ENCODE results near the gene FADS3. TPM values are rescaled to one million over a fixed set of nuclear protein-coding genes. Genes with fewer than 3 reads are reported as not detected.

Gene FADS3
- total RNA-seq, 1 experiment from 2014 or later: 19.7 TPM

GRCh38 chr11:61839742-61840141 lies 51.6 kb downstream of the FADS3 start:
- H3K27me3 Mint-ChIP-seq (ENCODE audit: unreplicated experiment): peaks cover 28% of the 10 kb centered on the region
- CTCF ChIA-PET: interaction anchor here (0.5 kb wide), 1 partner anchor 107 kb away, joined by 3 read pairs; no protein-coding TSS in a partner anchor
- H3K36me3 Mint-ChIP-seq (ENCODE audit: insufficient read depth, unreplicated experiment): no peaks in the 10 kb centered on the region
- TF ChIP-seq CTCF (IDR thresholded peaks at IDR 0.05; ENCODE audit: unreplicated experiment): no peak
- no peak for DNase-seq
- no TSS peak for BruUV-seq (replicated peaks)
- no peak overlapping the region for H3K4me3 Mint-ChIP-seq (ENCODE audit: low read depth, unreplicated experiment)
- no peaks in the 10 kb centered on the region for H3K4me1 Mint-ChIP-seq (ENCODE audit: low read depth, unreplicated experiment)
- no peaks in the 10 kb centered on the region for H3K9me3 Mint-ChIP-seq (ENCODE audit: low read depth, unreplicated experiment)
- intact Hi-C loops (cut with micrococcal nuclease; ENCODE audit: unreplicated experiment): no loop called here
- H3K27ac Mint-ChIP-seq (ENCODE audit: unreplicated experiment): no peak overlapping the region

GRCh38 chr11:61838921-61839320 lies 52.4 kb downstream of the FADS3 start:
- no peaks in the 10 kb centered on the region for H3K36me3 Mint-ChIP-seq (ENCODE audit: insufficient read depth, unreplicated experiment)
- no TSS peak for BruUV-seq (replicated peaks)
- no peaks in the 10 kb centered on the region for H3K9me3 Mint-ChIP-seq (ENCODE audit: low read depth, unreplicated experiment)
- intact Hi-C loops (cut with micrococcal nuclease; ENCODE audit: unreplicated experiment): no loop called here
- no peak overlapping the region for H3K4me3 Mint-ChIP-seq (ENCODE audit: low read depth, unreplicated experiment)
- DNase-seq: no peak
- H3K27me3 Mint-ChIP-seq (ENCODE audit: unreplicated experiment): peaks cover 30% of the 10 kb centered on the region
- TF ChIP-seq CTCF (IDR thresholded peaks at IDR 0.05; ENCODE audit: unreplicated experiment): no peak
- no peak overlapping the region for H3K27ac Mint-ChIP-seq (ENCODE audit: unreplicated experiment)
- CTCF ChIA-PET: no interaction called here
- H3K4me1 Mint-ChIP-seq (ENCODE audit: low read depth, unreplicated experiment): no peaks in the 10 kb centered on the region

GRCh38 chr11:61838501-61838900 lies 52.8 kb downstream of the FADS3 start:
- intact Hi-C loops (cut with micrococcal nuclease; ENCODE audit: unreplicated experiment): no loop called here
- no peak overlapping the region for H3K27ac Mint-ChIP-seq (ENCODE audit: unreplicated experiment)
- H3K27me3 Mint-ChIP-seq (ENCODE audit: unreplicated experiment): peaks cover 35% of the 10 kb centered on the region
- no peak overlapping the region for H3K4me3 Mint-ChIP-seq (ENCODE audit: low read depth, unreplicated experiment)
- no peaks in the 10 kb centered on the region for H3K9me3 Mint-ChIP-seq (ENCODE audit: low read depth, unreplicated experiment)
- BruUV-seq (replicated peaks): no TSS peak
- TF ChIP-seq CTCF (IDR thresholded peaks at IDR 0.05; ENCODE audit: unreplicated experiment): no peak
- no peaks in the 10 kb centered on the region for H3K4me1 Mint-ChIP-seq (ENCODE audit: low read depth, unreplicated experiment)
- DNase-seq: no peak
- CTCF ChIA-PET: no interaction called here
- no peaks in the 10 kb centered on the region for H3K36me3 Mint-ChIP-seq (ENCODE audit: insufficient read depth, unreplicated experiment)

- TF ChIP-seq CTCF (IDR thresholded peaks at IDR 0.05; ENCODE audit: unreplicated experiment): no peak
- Mint-ChIP-seq H3K27me3 (ENCODE audit: unreplicated experiment) (peaks cover 40% of the 10 kb centered on the region), H3K36me3 (ENCODE audit: insufficient read depth, unreplicated experiment) (no peaks in the 10 kb centered on the region), H3K4me3 (ENCODE audit: low read depth, unreplicated experiment) (no peak overlapping the region), H3K4me1 (ENCODE audit: low read depth, unreplicated experiment) (no peaks in the 10 kb centered on the region), H3K9me3 (ENCODE audit: low read depth, unreplicated experiment) (no peaks in the 10 kb centered on the region), H3K27ac (ENCODE audit: unreplicated experiment) (no peak overlapping the region)
- no peak for DNase-seq
- BruUV-seq (replicated peaks): no TSS peak
- intact Hi-C loops (cut with micrococcal nuclease; ENCODE audit: unreplicated experiment): no loop called here
- CTCF ChIA-PET: no interaction called here
These were observed 53.8 kb downstream of the FADS3 start for GRCh38 chr11:61837411-61838005.

Measured in Calu3 (cell line).